GM23248 (cell line): ENCODE data around the gene KCNC3. TPM values are rescaled to one million over a fixed set of nuclear protein-coding genes. Genes with fewer than 3 reads are reported as not detected.
A peak's percentile ranks its signal among the peaks of the same experiment; 100 is the strongest.

ENCODE experiments used
- DNase-seq: peaks from one replicate; pipeline ENCODE4 v3.0.0-alpha.2; 2015
- H2AFZ ChIP-seq: fragments of 200-600 bp; sonication (generic); 2 replicates; pipeline ENCODE4 v1.6.1; 2016; ENCODE audit warnings: antibody characterized with exemption
- H3F3A ChIP-seq: fragments of 200-600 bp; sonication (generic); 2 replicates; pipeline ENCODE4 v1.6.1; 2016; ENCODE audit warnings: mild to moderate bottlenecking, antibody characterized with exemption, mixed run types; ENCODE audit not compliant: insufficient read depth
- H3K27ac ChIP-seq: fragments of 200-600 bp; sonication (generic); 2 replicates; pipeline ENCODE4 v1.5.1; 2016; ENCODE audit warnings: mild to moderate bottlenecking
- H3K27me3 ChIP-seq: fragments of 200-600 bp; sonication (generic); replicated peaks from 2 replicates; pipeline ENCODE4 v1.6.1; 2016; ENCODE audit warnings: mild to moderate bottlenecking; ENCODE audit not compliant: insufficient read depth
- H3K36me3 ChIP-seq: fragments of 200-600 bp; sonication (generic); 2 replicates; pipeline ENCODE4 v1.6.1; 2016; ENCODE audit warnings: low read depth, mild to moderate bottlenecking
- H3K4me1 ChIP-seq: fragments of 200-600 bp; sonication (generic); 2 replicates; pipeline ENCODE4 v1.6.1; 2016; ENCODE audit warnings: mild to moderate bottlenecking; ENCODE audit not compliant: insufficient read depth
- H3K4me2 ChIP-seq: fragments of 200-600 bp; sonication (generic); one replicate; pipeline ENCODE4 v1.6.1; 2016; ENCODE audit warnings: mild to moderate bottlenecking; ENCODE audit not compliant: unreplicated experiment
- H3K4me3 ChIP-seq: fragments of 200-600 bp; sonication (generic); 2 replicates; pipeline ENCODE4 v1.5.1; 2016; ENCODE audit warnings: mild to moderate bottlenecking
- H3K79me2 ChIP-seq: fragments of 200-600 bp; sonication (generic); 2 replicates; pipeline ENCODE4 v1.6.1; 2016; ENCODE audit warnings: mild to moderate bottlenecking; ENCODE audit not compliant: insufficient read depth
- H3K9ac ChIP-seq: fragments of 200-600 bp; sonication (generic); 2 replicates; pipeline ENCODE4 v1.6.1; 2016; ENCODE audit warnings: mild to moderate bottlenecking
- H3K9me2 ChIP-seq: fragments of 200-600 bp; sonication (generic); 2 replicates; pipeline ENCODE4 v1.6.1; 2016; ENCODE audit warnings: mixed run types, mild to moderate bottlenecking, moderate library complexity; ENCODE audit not compliant: insufficient read depth
- H3K9me3 ChIP-seq: fragments of 200-600 bp; sonication (generic); one replicate; pipeline ENCODE4 v1.6.1; 2017; ENCODE audit warnings: low read depth
- H4K20me1 ChIP-seq: fragments of 200-600 bp; sonication (generic); 2 replicates; pipeline ENCODE4 v1.6.0; 2016; ENCODE audit not compliant: insufficient read depth
- EZH2 ChIP-seq: fragments of 200-600 bp; sonication (generic); IDR thresholded peaks from 2 replicates; pipeline ENCODE4 v1.6.1; 2018; ENCODE audit warnings: antibody characterized with exemption, mild to moderate bottlenecking; ENCODE audit not compliant: insufficient read depth, poor library complexity, severe bottlenecking
- EZH2phosphoT487 ChIP-seq: fragments of 200-600 bp; sonication (generic); IDR thresholded peaks from 2 replicates; pipeline ENCODE4 v1.6.1; 2018; ENCODE audit warnings: antibody characterized with exemption, moderate library complexity, mild to moderate bottlenecking, low read depth; ENCODE audit not compliant: insufficient read depth
- WGBS, 2 experiments: methylation state at CpG; one replicate each; pipeline ENCODE4 v1.1.6; 2015 to 2017; ENCODE audit warnings: low lambda C conversion rate in 2 of 2, low coverage in 1 of 2; ENCODE audit errors: missing lambda C conversion rate in 2 of 2; 5-methylcytosine and 5-hydroxymethylcytosine counted together
- in situ Hi-C: fragments of 300-500 bp; cut with MboI; formaldehyde crosslinking; loops from 2 replicates; pipeline ENCODE4 v1.15.0; 2020
- polyA plus RNA-seq: library from polyadenylated mRNA; unstranded; fragments of >200 nt; fragmentation: Nextera tagmentation; extraction: Ambion mirVana; gene quantifications from 2 replicates; pipeline ENCODE4 v1.2.1, GENCODE V29; 2016
- total RNA-seq: library from RNA; depleted of rRNA; stranded (reverse); fragments of >200 nt; shearing (Covaris generic); gene quantifications from 2 replicates; pipeline ENCODE4 v1.2.3, GENCODE V29; 2014

Gene KCNC3
- total and polyA plus RNA-seq, 2 experiments from 2014 or later: under 0.01 to 0.04 TPM

- Histone ChIP-seq H3K36me3 (no peaks in the 10 kb centered on the region), H3K4me1 (no peaks in the 10 kb centered on the region), H4K20me1 (no peaks in the 10 kb centered on the region), H3K9ac (no peak within 1 kb of the TSS), H3K4me3 (no peak within 1 kb of the TSS), H3K27me3 (no peaks in the 10 kb centered on the region), H3F3A (no peaks in the 10 kb centered on the region), H3K4me2 (no peak within 1 kb of the TSS), H2AFZ (no peak within 1 kb of the TSS), H3K9me3 (no peaks in the 10 kb centered on the region), H3K9me2 (no peaks in the 10 kb centered on the region), H3K27ac (no peak within 1 kb of the TSS), H3K79me2 (no peaks in the 10 kb centered on the region)
- no peak for TF ChIP-seq EZH2
- TF ChIP-seq EZH2phosphoT487: no peak
- WGBS, 2 experiments: 61 to 68% methylated on average over 10 to 11 of the region's 11 CpGs
- DNase-seq: no peak
- in situ Hi-C loops: loop anchor here (25.0 kb wide), 2 partner anchors 422 to 547 kb away; partner anchors contain the start of genes ACP4 and KLK4
These were observed 36.5 kb upstream of the KCNC3 start, which contains the start of gene NAPSA for GRCh38 chr19:50365434-50366306. Gene NAPSA (minus strand): TSS chr19:50365639. CDS start chr19:50365621, 18 bp downstream.

- H3K9me2 ChIP-seq: no peaks in the 10 kb centered on the region
- no peaks in the 10 kb centered on the region for H3K4me1 ChIP-seq
- no peak for TF ChIP-seq EZH2
- H3K9ac ChIP-seq: no peak overlapping the region
- H3K36me3 ChIP-seq: no peaks in the 10 kb centered on the region
- WGBS, 2 experiments: 42 to 48% methylated on average over 11 of the region's 11 CpGs
- H3K79me2 ChIP-seq: no peaks in the 10 kb centered on the region
- no peak overlapping the region for H3K4me2 ChIP-seq
- H3K4me3 ChIP-seq: no peak overlapping the region
- no peak overlapping the region for H2AFZ ChIP-seq
- DNase-seq: no peak
- H3K27ac ChIP-seq: no peak overlapping the region
- in situ Hi-C loops: loop anchor here (25.0 kb wide), 2 partner anchors 424 to 549 kb away; partner anchors contain the start of genes ACP4 and KLK4
- no peaks in the 10 kb centered on the region for H4K20me1 ChIP-seq
- no peaks in the 10 kb centered on the region for H3K9me3 ChIP-seq
- no peaks in the 10 kb centered on the region for H3K27me3 ChIP-seq
- no peaks in the 10 kb centered on the region for H3F3A ChIP-seq
These were observed 33.7 kb upstream of the KCNC3 start for GRCh38 chr19:50362656-50363424.

- no peak for DNase-seq
- Histone ChIP-seq H3K4me1 (no peaks in the 10 kb centered on the region), H3K4me2 (no peak overlapping the region), H3K9ac (no peak overlapping the region), H3K4me3 (no peak overlapping the region), H3F3A (no peaks in the 10 kb centered on the region), H3K27ac (no peak overlapping the region), H3K9me2 (no peaks in the 10 kb centered on the region), H3K27me3 (no peaks in the 10 kb centered on the region), H4K20me1 (no peaks in the 10 kb centered on the region), H2AFZ (no peak overlapping the region), H3K36me3 (no peaks in the 10 kb centered on the region), H3K79me2 (no peaks in the 10 kb centered on the region), H3K9me3 (no peaks in the 10 kb centered on the region)
- no peak for TF ChIP-seq EZH2phosphoT487
- no peak for TF ChIP-seq EZH2
- WGBS, 2 experiments: 77 to 81% methylated on average over 7 of the region's 7 CpGs
- in situ Hi-C loops: loop anchor here (25.0 kb wide), 2 partner anchors 425 to 550 kb away; partner anchors contain the start of genes ACP4 and KLK4
These were observed 32.8 kb upstream of the KCNC3 start for GRCh38 chr19:50362030-50362412.

DNA sequence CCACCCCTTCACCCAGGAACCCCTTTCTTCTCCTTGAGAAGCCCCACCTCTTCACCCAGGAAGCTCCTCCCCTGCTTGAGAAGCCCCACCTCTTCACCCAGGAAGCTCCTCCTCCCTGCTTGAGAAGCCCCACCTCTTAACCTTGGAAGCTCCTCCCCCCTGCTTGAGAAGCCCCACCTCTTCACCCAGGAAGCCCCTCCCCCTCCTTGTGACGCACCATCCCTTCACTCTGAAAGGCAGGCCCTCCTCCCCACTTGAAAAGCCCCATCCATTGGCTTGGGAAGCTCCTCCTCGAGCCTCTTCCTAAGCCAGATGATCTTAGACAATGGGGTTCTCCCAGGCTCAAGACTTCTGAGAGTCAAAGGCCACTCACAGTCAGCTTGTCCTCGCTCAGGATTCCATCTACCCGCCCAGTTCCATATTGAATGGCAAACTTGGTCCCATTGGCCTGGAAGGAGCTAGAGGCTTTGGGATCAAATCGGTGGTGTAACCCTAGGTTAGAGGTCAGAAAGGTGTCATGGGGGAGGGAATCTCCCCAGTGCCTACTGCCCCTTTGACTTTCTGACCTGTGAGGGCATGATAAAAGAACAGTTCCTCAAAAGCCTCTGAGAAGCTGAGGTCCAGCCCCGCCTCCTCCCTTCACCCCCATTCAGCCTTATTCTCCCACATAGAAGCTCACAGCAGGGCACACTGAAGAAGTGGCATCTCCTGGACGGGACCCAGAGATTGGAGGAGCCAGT is 32.3 kb upstream of the KCNC3 start:
- peak; percentile 27 for DNase-seq
- H3F3A ChIP-seq: no peaks in the 10 kb centered on the region
- H3K4me1 ChIP-seq: no peaks in the 10 kb centered on the region
- no peaks in the 10 kb centered on the region for H3K27me3 ChIP-seq
- H4K20me1 ChIP-seq: no peaks in the 10 kb centered on the region
- no peak overlapping the region for H3K9ac ChIP-seq
- TF ChIP-seq EZH2 (no peak), EZH2phosphoT487 (no peak)
- in situ Hi-C loops: loop anchor here (25.0 kb wide), 2 partner anchors 426 to 551 kb away; partner anchors contain the start of genes ACP4 and KLK4
- WGBS, 2 experiments: 58 to 66% methylated on average over 7 of the region's 7 CpGs
- no peaks in the 10 kb centered on the region for H3K79me2 ChIP-seq
- H3K9me3 ChIP-seq: no peaks in the 10 kb centered on the region
- no peak overlapping the region for H3K27ac ChIP-seq
- H3K36me3 ChIP-seq: no peaks in the 10 kb centered on the region
- H3K4me3 ChIP-seq: no peak overlapping the region
- H2AFZ ChIP-seq: no peak overlapping the region
- no peak overlapping the region for H3K4me2 ChIP-seq
- H3K9me2 ChIP-seq: no peaks in the 10 kb centered on the region
